ENCODE data around the gene MED27. TPM values are rescaled to one million over a fixed set of nuclear protein-coding genes. Genes with fewer than 3 reads are reported as not detected.

The MED27 gene
- total RNA-seq, 1 donor from 2014 or later: 34.5 TPM

GRCh38 chr9:131834721-131835120 lies 244.9 kb downstream of the MED27 start:
- no peaks in the 10 kb centered on the region for H3K36me3 ChIP-seq (ENCODE audit: control insufficient read depth, insufficient read depth, low read length)
- peaks cover 28% of the 10 kb centered on the region for H3K27me3 ChIP-seq (ENCODE audit: control insufficient read depth, insufficient read depth, low read length)
- TF ChIP-seq CTCF (IDR thresholded peaks at IDR 0.05; ENCODE audit: insufficient read depth, low read length, poor library complexity, severe bottlenecking): no peak
- no peak for DNase-seq (ENCODE audit: low read depth)
- no peak overlapping the region for H3K4me3 ChIP-seq (ENCODE audit: low read depth, low read length)

- TF ChIP-seq CTCF (IDR thresholded peaks at IDR 0.05; ENCODE audit: insufficient read depth, low read length, poor library complexity, severe bottlenecking): no peak
- DNase-seq (ENCODE audit: low read depth): no peak
- H3K36me3 ChIP-seq (ENCODE audit: control insufficient read depth, insufficient read depth, low read length): no peaks in the 10 kb centered on the region
- H3K27me3 ChIP-seq (ENCODE audit: control insufficient read depth, insufficient read depth, low read length): peaks cover 27% of the 10 kb centered on the region
- H3K4me3 ChIP-seq (ENCODE audit: low read depth, low read length): no peak overlapping the region
Measured at GRCh38 chr9:131833906-131834305, 245.8 kb downstream of the MED27 start.

GRCh38 chr9:131833083-131833482 lies 246.6 kb downstream of the MED27 start:
- Histone ChIP-seq H3K36me3 (ENCODE audit: control insufficient read depth, insufficient read depth, low read length) (no peaks in the 10 kb centered on the region), H3K4me3 (ENCODE audit: low read depth, low read length) (no peak overlapping the region), H3K27me3 (ENCODE audit: control insufficient read depth, insufficient read depth, low read length) (peaks cover 22% of the 10 kb centered on the region)
- no peak for DNase-seq (ENCODE audit: low read depth)
- no peak for TF ChIP-seq CTCF (IDR thresholded peaks at IDR 0.05; ENCODE audit: insufficient read depth, low read length, poor library complexity, severe bottlenecking)

GRCh38 chr9:131831380-131832165 lies 248.1 kb downstream of the MED27 start:
- Histone ChIP-seq H3K27me3 (ENCODE audit: control insufficient read depth, insufficient read depth, low read length) (peaks cover 14% of the 10 kb centered on the region), H3K36me3 (ENCODE audit: control insufficient read depth, insufficient read depth, low read length) (no peaks in the 10 kb centered on the region), H3K4me3 (ENCODE audit: low read depth, low read length) (no peak overlapping the region)
- no peak for DNase-seq (ENCODE audit: low read depth)
- no peak for TF ChIP-seq CTCF (IDR thresholded peaks at IDR 0.05; ENCODE audit: insufficient read depth, low read length, poor library complexity, severe bottlenecking)

- peaks cover 24% of the 10 kb centered on the region for H3K27me3 ChIP-seq (ENCODE audit: control insufficient read depth, insufficient read depth, low read length)
- no peaks in the 10 kb centered on the region for H3K36me3 ChIP-seq (ENCODE audit: control insufficient read depth, insufficient read depth, low read length)
- no peak overlapping the region for H3K4me3 ChIP-seq (ENCODE audit: low read depth, low read length)
- no peak for TF ChIP-seq CTCF (IDR thresholded peaks at IDR 0.05; ENCODE audit: insufficient read depth, low read length, poor library complexity, severe bottlenecking)
- DNase-seq (ENCODE audit: low read depth): no peak
Measured at GRCh38 chr9:131827821-131828369, 251.8 kb downstream of the MED27 start.

Data from kidney epithelial cell (primary cell).